Sigmoid colon (tissue), 3 donors: ENCODE measurements around the gene CLDN2.

Source experiments
- POLR2A ChIP-seq, 2 donors: fragments of 450-650 bp; IDR thresholded peaks; one replicate each; pipeline ENCODE4 v1.6.1; 2016; ENCODE audit warnings: antibody characterized with exemption in 2 of 2, mild to moderate bottlenecking in 2 of 2, moderate library complexity in 2 of 2
- TF ChIP-seq, protein P1 (sequence below), 4 experiments: fragments of 450-650 bp in 3 of 4; fragments of 200-600 bp in 1 of 4; IDR thresholded peaks; one replicate each; pipeline ENCODE4 v1.5.1; 2016 to 2019; ENCODE audit warnings: antibody characterized with exemption in 4 of 4, mild to moderate bottlenecking in 3 of 4, moderate library complexity in 2 of 4

DNA sequence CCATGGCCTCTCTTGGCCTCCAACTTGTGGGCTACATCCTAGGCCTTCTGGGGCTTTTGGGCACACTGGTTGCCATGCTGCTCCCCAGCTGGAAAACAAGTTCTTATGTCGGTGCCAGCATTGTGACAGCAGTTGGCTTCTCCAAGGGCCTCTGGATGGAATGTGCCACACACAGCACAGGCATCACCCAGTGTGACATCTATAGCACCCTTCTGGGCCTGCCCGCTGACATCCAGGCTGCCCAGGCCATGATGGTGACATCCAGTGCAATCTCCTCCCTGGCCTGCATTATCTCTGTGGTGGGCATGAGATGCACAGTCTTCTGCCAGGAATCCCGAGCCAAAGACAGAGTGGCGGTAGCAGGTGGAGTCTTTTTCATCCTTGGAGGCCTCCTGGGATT lies 8.0 kb downstream of the CLDN2 start:
- no peak for TF ChIP-seq POLR2A (IDR thresholded peaks at IDR 0.05)
- TF ChIP-seq, protein P1, sequence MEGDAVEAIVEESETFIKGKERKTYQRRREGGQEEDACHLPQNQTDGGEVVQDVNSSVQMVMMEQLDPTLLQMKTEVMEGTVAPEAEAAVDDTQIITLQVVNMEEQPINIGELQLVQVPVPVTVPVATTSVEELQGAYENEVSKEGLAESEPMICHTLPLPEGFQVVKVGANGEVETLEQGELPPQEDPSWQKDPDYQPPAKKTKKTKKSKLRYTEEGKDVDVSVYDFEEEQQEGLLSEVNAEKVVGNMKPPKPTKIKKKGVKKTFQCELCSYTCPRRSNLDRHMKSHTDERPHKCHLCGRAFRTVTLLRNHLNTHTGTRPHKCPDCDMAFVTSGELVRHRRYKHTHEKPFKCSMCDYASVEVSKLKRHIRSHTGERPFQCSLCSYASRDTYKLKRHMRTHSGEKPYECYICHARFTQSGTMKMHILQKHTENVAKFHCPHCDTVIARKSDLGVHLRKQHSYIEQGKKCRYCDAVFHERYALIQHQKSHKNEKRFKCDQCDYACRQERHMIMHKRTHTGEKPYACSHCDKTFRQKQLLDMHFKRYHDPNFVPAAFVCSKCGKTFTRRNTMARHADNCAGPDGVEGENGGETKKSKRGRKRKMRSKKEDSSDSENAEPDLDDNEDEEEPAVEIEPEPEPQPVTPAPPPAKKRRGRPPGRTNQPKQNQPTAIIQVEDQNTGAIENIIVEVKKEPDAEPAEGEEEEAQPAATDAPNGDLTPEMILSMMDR (IDR thresholded peaks at IDR 0.05): no peak
